Left colon (tissue), 2 donors: ENCODE data around the gene GTF3C5. TPM values are rescaled to one million over a fixed set of nuclear protein-coding genes. Genes with fewer than 3 reads are reported as not detected.

Experiments
- microRNA-seq, 2 donors: library from miRNA; unstranded; fragments of <30 nt; microRNA quantifications; one replicate each; pipeline versions ENCODE4 v1.1.0 to v1.2.0, GENCODE V29; 2020
- total RNA-seq, 2 donors: library from RNA; stranded (reverse); fragmentation: NEBNext Ultra II Directional; extraction: Animal tissue kit (Norgen Biotek cat#: 25700); gene quantifications; one replicate each; pipeline ENCODE4 v1.2.1, GENCODE V29; 2021
- donor health status: DM: no; HTN: no; CAD: no.
- donor health status: DM: yes; HTN: yes; CAD: no.

The GTF3C5 gene
- total RNA-seq, 2 donors from 2014 or later: 39.0 to 44.4 TPM

Small RNAs within 50 kb of the gene (microRNA-seq; reads per million reads assigned to microRNA genes)
- 0.53 to 4.1 reads per million in 2 donors for gene MIR6877

Other genes with a start within 250 kb of the GTF3C5 start
- gene AK8, start 152.7 kb upstream of the GTF3C5 start, total RNA-seq: under 1 TPM in 1 of 2 donors, not detected in 1; 0.67 TPM
- 1 to 10 TPM; 1.2 to 2.6 TPM for gene SPACA9, start 152.1 kb upstream of the GTF3C5 start, total RNA-seq
- 10 to 100 TPM; 35.2 to 41.6 TPM for gene TSC1, start 86.4 kb upstream of the GTF3C5 start, total RNA-seq
- gene GFI1B, start 52.3 kb upstream of the GTF3C5 start, total RNA-seq: 1 to 10 TPM in 1 of 2 donors, under 1 TPM in 1; 0.89 to 1.3 TPM
- 1 to 10 TPM in 1 of 2 donors, under 1 TPM in 1; 0.64 to 2.4 TPM for gene CEL, start 31.0 kb downstream of the GTF3C5 start, total RNA-seq
- 10 to 100 TPM; 29.1 to 49.1 TPM for gene RALGDS, start 90.2 kb downstream of the GTF3C5 start, total RNA-seq
- gene GBGT1, start 132.9 kb downstream of the GTF3C5 start, total RNA-seq: 1 to 10 TPM; 4.9 to 5.5 TPM
- not detected for gene OBP2B, start 178.3 kb downstream of the GTF3C5 start, total RNA-seq
- gene ABO, start 244.2 kb downstream of the GTF3C5 start, total RNA-seq: 10 to 100 TPM; 77.6 to 95.1 TPM